Stomach (tissue), 9 donors: ENCODE measurements around the gene EFCAB9. TPM values are rescaled to one million over a fixed set of nuclear protein-coding genes. Genes with fewer than 3 reads are reported as not detected.
"Not testable (repeated sequence)": the region's sequence is repeated elsewhere in the genome, so short reads cannot be mapped to it uniquely, and the experiment has no call there.

Source experiments
- DNase-seq, 2 donors: peaks; one replicate each; pipeline versions ENCODE4 v3.0.0 to v3.0.0-alpha.2; 2013 to 2019
- H3K27ac ChIP-seq, 5 donors: fragments of 200-600 bp in 4 of 5; sonication (generic) in 4 of 5; one replicate each; pipeline ENCODE4 v1.5.1; 2013 to 2019; ENCODE audit warnings: mild to moderate bottlenecking in 1 of 5, moderate library complexity in 1 of 5
- H3K27me3 ChIP-seq, 3 donors: fragments of 200-600 bp; sonication (generic); one replicate each; pipeline ENCODE4 v1.5.1; 2017 to 2019; ENCODE audit warnings: mixed run types in 1 of 3
- H3K36me3 ChIP-seq, 4 donors: fragments of 200-600 bp; sonication (generic); 1 replicate in 3 of 4; 2 replicates in 1 of 4; pipeline ENCODE4 v1.5.1; 2016 to 2019
- H3K4me1 ChIP-seq, 4 donors: fragments of 200-600 bp; sonication (generic); one replicate each; pipeline ENCODE4 v1.5.1; 2016 to 2019
- H3K4me3 ChIP-seq, 4 donors: fragments of 200-600 bp; sonication (generic) in 3 of 4; one replicate each; pipeline ENCODE4 v1.5.1; 2016 to 2019; ENCODE audit warnings: mild to moderate bottlenecking in 1 of 4
- H3K9me3 ChIP-seq, 4 donors: fragments of 200-600 bp; sonication (generic); one replicate each; pipeline ENCODE4 v1.5.1; 2016 to 2019
- CTCF ChIP-seq, 7 experiments: fragments of 450-650 bp in 4 of 7; fragments of 200-600 bp in 3 of 7; sonication (generic) in 3 of 7; IDR thresholded peaks; one replicate each; pipeline ENCODE4 v1.5.1; 2016 to 2019; ENCODE audit warnings: antibody characterized with exemption in 7 of 7, control low read depth in 2 of 7, mild to moderate bottlenecking in 1 of 7
- EP300 ChIP-seq: sonication (generic); formaldehyde crosslinking; IDR thresholded peaks from one replicate; pipeline ENCODE4 v1.6.1; 2017; ENCODE audit warnings: antibody characterized with exemption
- POLR2A ChIP-seq, 4 donors: fragments of 450-650 bp; IDR thresholded peaks; one replicate each; pipeline ENCODE4 v1.6.1; 2016; ENCODE audit warnings: antibody characterized with exemption in 4 of 4, control low read depth in 2 of 4, mild to moderate bottlenecking in 1 of 4, moderate library complexity in 1 of 4
- POLR2AphosphoS5 ChIP-seq, 3 donors: sonication (generic); formaldehyde crosslinking; IDR thresholded peaks; one replicate each; pipeline ENCODE4 v1.6.1; 2016; ENCODE audit warnings: antibody characterized with exemption in 3 of 3
- WGBS, 5 donors: extraction: QIAGEN DNeasy Blood & Tissue Kit in 3 of 5; methylation state at CpG; one replicate each; pipeline versions ENCODE4 v1.1.5 to v1.1.7; 2013 to 2018; 5-methylcytosine and 5-hydroxymethylcytosine counted together
- intact Hi-C: fragments of 100-400 bp; cut with DNase I; formaldehyde crosslinking; loops from one replicate; pipeline ENCODE4 v1.15.1; 2023; ENCODE audit warnings: low total_unique reads
- polyA plus RNA-seq, 3 donors: library from polyadenylated mRNA; stranded (reverse); fragments of 200-250 nt; gene quantifications; one replicate each; pipeline ENCODE4 v1.2.3, GENCODE V29; 2013
- total RNA-seq, 5 donors: library from RNA; depleted of rRNA; stranded (reverse); fragments of >200 nt; gene quantifications; one replicate each; pipeline versions ENCODE4 v1.1.0 to v1.2.3, GENCODE V29; 2014 to 2016
- donor health status: healthy with polysubstance abuse.
- donor health status: Bipolar disorder and iron deficiency.
- donor health status: healthy.

The EFCAB9 gene
- total and polyA plus RNA-seq, 8 donors, result not detected

- intact Hi-C loops, result no loop called here
- no peaks in the 10 kb centered on the region for H3K9me3 ChIP-seq
- peaks cover 0 to 27% (median 18%) of the 10 kb centered on the region in 4 donors for H3K36me3 ChIP-seq
- H3K4me3 ChIP-seq, result no peak overlapping the region
- WGBS, 5 donors, result 87 to 94% (median 90%) methylated on average over 9 of the region's 9 CpGs
- no peaks in the 10 kb centered on the region for H3K27me3 ChIP-seq
- no peak overlapping the region for H3K27ac ChIP-seq
- DNase-seq, result no peak
- TF ChIP-seq EP300 (no peak), CTCF (IDR thresholded peaks at IDR 0.05) (no peak), POLR2A (IDR thresholded peaks at IDR 0.05) (no peak), POLR2AphosphoS5 (IDR thresholded peaks at IDR 0.05) (no peak)
- H3K4me1 ChIP-seq, result peaks cover 21 to 77% (median 47%) of the 10 kb centered on the region in 4 donors
These were observed 47.3 kb upstream of the EFCAB9 start for GRCh38 chr5:172146748-172147092.

GRCh38 chr5:172147857-172148256, 46.1 kb upstream of the EFCAB9 start:
- intact Hi-C loops, result no loop called here
- DNase-seq, result no peak
- H3K27me3 ChIP-seq, result no peaks in the 10 kb centered on the region
- H3K9me3 ChIP-seq, result no peaks in the 10 kb centered on the region
- H3K4me3 ChIP-seq, result no peak overlapping the region
- WGBS, 5 donors, result 84 to 93% (median 89%) methylated on average over 10 of the region's 10 CpGs
- H3K4me1 ChIP-seq, result peaks cover 21 to 72% (median 37%) of the 10 kb centered on the region in 4 donors
- TF ChIP-seq POLR2A (IDR thresholded peaks at IDR 0.05), result no peak
- TF ChIP-seq CTCF (IDR thresholded peaks at IDR 0.05), result no peak
- no peak for TF ChIP-seq POLR2AphosphoS5 (IDR thresholded peaks at IDR 0.05)
- TF ChIP-seq EP300, result no peak
- no peak overlapping the region for H3K27ac ChIP-seq
- H3K36me3 ChIP-seq, result peaks cover 0 to 33% (median 18%) of the 10 kb centered on the region in 4 donors

GRCh38 chr5:172148381-172148780, 45.6 kb upstream of the EFCAB9 start:
- no peak overlapping the region for H3K27ac ChIP-seq
- WGBS, 5 donors, result 86 to 95% (median 92%) methylated on average over 9 of the region's 9 CpGs

GRCh38 chr5:172149073-172149472, 44.9 kb upstream of the EFCAB9 start:
- Histone ChIP-seq H3K9me3 (no peaks in the 10 kb centered on the region), H3K27ac (no peak overlapping the region), H3K4me3 (no peak overlapping the region), H3K4me1 (peaks cover 19 to 68% (median 31%) of the 10 kb centered on the region in 4 donors), H3K27me3 (no peaks in the 10 kb centered on the region), H3K36me3 (peaks cover 0 to 36% (median 21%) of the 10 kb centered on the region in 4 donors)
- intact Hi-C loops, result no loop called here
- DNase-seq, result no peak
- 84 to 100% (median 90%) methylated on average over 3 of the region's 3 CpGs for WGBS, 5 donors
- TF ChIP-seq CTCF (IDR thresholded peaks at IDR 0.05) (no peak), POLR2A (IDR thresholded peaks at IDR 0.05) (no peak), POLR2AphosphoS5 (IDR thresholded peaks at IDR 0.05) (no peak), EP300 (no peak)

More at GRCh38 chr5:172148381-172148780, 45.6 kb upstream of the EFCAB9 start:
- no peak overlapping the region for H3K4me3 ChIP-seq
- DNase-seq, result no peak
- H3K4me1 ChIP-seq, result peaks cover 21 to 68% (median 33%) of the 10 kb centered on the region in 4 donors
- no peaks in the 10 kb centered on the region for H3K27me3 ChIP-seq
- H3K36me3 ChIP-seq, result peaks cover 0 to 33% (median 18%) of the 10 kb centered on the region in 4 donors
- intact Hi-C loops, result no loop called here
- H3K9me3 ChIP-seq, result no peaks in the 10 kb centered on the region
- TF ChIP-seq EP300, result no peak
- no peak for TF ChIP-seq POLR2AphosphoS5 (IDR thresholded peaks at IDR 0.05)
- no peak for TF ChIP-seq POLR2A (IDR thresholded peaks at IDR 0.05)
- TF ChIP-seq CTCF (IDR thresholded peaks at IDR 0.05), result no peak

GRCh38 chr5:172149481-172149880, 44.5 kb upstream of the EFCAB9 start:
- H3K27me3 ChIP-seq, intact Hi-C loops, DNase-seq, H3K27ac ChIP-seq, H3K4me3 ChIP-seq, H3K9me3 ChIP-seq: not testable (repeated sequence)
- 89 to 94% (median 92%) methylated on average over 9 to 11 of the region's 11 CpGs for WGBS, 5 donors
- peaks cover 0 to 40% (median 25%) of the 10 kb centered on the region in 4 donors for H3K36me3 ChIP-seq
- peaks cover 15 to 64% (median 28%) of the 10 kb centered on the region in 4 donors for H3K4me1 ChIP-seq
